ENCODE measurements around the gene CHRND.
A peak's percentile ranks its signal among the peaks of the same experiment; 100 is the strongest.

CHRND gene

DNA sequence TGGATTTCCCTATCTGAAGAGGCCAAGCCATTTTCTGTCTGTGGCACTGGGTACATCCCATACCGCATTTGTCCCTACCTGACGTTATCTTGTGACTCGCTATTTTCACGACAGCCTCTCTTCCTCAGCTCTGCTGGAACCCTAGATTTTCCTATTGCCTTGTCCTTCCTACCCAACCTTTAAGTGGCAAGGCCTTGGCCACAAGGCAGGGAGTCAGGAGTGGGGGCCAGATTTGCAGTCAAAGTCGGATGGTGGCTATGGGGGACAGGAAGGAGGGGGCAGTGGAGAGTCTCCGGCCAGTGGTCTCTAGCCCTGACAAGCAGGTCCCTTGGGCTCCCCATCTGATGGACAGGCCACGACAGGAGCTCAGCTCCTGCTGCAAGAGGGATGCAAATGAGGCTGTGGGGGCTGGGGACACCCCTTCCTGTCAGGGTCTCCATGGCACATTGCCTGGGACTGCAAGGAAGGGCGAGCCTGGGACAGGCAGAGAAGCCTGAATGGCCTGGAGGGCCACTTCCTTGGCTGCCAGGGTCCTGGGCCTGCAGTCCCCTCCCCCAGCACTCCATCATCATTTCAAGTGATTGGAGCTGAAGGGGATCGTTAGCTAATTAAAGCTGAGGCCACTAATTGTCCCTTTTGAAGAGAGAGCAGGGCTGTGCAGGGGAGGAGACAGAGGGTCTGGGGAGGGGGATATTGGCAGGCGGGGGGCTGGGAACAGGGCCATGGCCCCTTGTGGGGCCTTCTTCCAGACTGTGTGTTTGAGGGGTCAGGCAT, 32.1 kb upstream of the CHRND start (continued):
- TF ChIP-seq, protein P1, sequence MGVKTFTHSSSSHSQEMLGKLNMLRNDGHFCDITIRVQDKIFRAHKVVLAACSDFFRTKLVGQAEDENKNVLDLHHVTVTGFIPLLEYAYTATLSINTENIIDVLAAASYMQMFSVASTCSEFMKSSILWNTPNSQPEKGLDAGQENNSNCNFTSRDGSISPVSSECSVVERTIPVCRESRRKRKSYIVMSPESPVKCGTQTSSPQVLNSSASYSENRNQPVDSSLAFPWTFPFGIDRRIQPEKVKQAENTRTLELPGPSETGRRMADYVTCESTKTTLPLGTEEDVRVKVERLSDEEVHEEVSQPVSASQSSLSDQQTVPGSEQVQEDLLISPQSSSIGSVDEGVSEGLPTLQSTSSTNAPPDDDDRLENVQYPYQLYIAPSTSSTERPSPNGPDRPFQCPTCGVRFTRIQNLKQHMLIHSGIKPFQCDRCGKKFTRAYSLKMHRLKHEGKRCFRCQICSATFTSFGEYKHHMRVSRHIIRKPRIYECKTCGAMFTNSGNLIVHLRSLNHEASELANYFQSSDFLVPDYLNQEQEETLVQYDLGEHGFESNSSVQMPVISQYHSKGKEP (tag by site-specific recombination; IDR thresholded peaks at IDR 0.05) = no peak

DNA sequence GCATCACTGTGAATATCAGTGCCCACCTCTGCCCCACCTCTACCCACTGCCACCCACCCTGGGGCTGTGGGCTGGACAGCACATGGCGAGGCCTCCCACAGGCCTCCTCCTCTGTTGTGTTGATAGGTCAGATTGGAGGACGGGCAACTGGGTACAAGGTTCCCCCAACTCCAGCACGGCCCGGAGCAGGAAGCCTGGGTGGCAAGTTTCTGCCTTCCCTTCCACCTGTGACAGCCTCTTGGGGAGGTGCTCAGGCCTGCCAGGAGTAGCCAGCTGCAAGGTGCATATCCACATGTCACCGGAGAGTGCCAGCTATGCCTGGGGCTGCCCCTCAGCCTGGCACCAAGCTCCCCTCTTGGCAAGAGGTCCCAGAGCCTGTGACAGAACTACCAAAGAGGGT, 31.4 kb upstream of the CHRND start:
- POLR2A ChIA-PET = no interaction called here

DNA sequence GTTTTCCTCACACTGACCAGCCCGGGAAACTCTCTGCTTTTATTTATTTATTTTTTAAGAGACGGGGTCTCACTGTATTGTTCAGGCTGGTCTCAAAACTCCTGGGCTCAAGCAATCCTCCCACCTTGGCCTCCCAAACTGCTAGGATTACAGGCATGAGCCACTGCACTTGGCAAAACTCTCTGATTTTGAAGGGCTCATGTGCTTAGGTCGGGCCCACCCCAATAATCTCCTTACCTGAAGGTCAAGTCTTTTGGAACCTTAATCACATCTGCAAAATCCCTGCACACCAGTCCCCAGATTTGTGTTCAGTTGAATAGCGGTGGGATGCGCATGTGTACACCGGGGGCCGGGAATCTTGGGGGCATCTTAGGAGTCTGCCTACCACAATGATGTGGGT, 30.7 kb upstream of the CHRND start:
- Histone ChIP-seq H3K9me3 (ENCODE audit: control insufficient read depth, insufficient read depth, low read depth, low read length) (no peaks in the 10 kb centered on the region), H3K4me1 (ENCODE audit: control insufficient read depth, insufficient read depth, low read length) (no peaks in the 10 kb centered on the region), H3K36me3 (ENCODE audit: control insufficient read depth in 2 of 2, insufficient read depth in 1 of 2, low read length in 2 of 2) (no peaks in the 10 kb centered on the region), H3K27ac (ENCODE audit: extremely low read depth, low read depth, low read length) (no peak overlapping the region), H3K4me3 (ENCODE audit: low read depth, low read length) (no peak overlapping the region)
- ChIA-PET POLR2A (interaction anchor here (0.6 kb wide), 1 partner anchor 52 kb away, joined by 3 read pairs; no protein-coding TSS in a partner anchor), CTCF (interaction anchor here (1.1 kb wide), 1 partner anchor 25 kb away, joined by 3 read pairs; no protein-coding TSS in a partner anchor)
- TF ChIP-seq SALL2 (tag by site-specific recombination; IDR thresholded peaks at IDR 0.05; ENCODE audit: borderline replicate concordance) (no peak), ZNF10 (tag by site-specific recombination; IDR thresholded peaks at IDR 0.05) (peak; percentile 51; the same call in 1 of the 2 replicates)

More for the DNA sequence above, 31.4 kb upstream of the CHRND start:
- Histone ChIP-seq H3K36me3 (ENCODE audit: control insufficient read depth in 2 of 2, insufficient read depth in 1 of 2, low read length in 2 of 2) (no peaks in the 10 kb centered on the region), H3K4me3 (ENCODE audit: low read depth, low read length) (no peak overlapping the region), H3K9me3 (ENCODE audit: control insufficient read depth, insufficient read depth, low read depth, low read length) (no peaks in the 10 kb centered on the region), H3K27ac (ENCODE audit: extremely low read depth, low read depth, low read length) (no peak overlapping the region), H3K4me1 (ENCODE audit: control insufficient read depth, insufficient read depth, low read length) (no peaks in the 10 kb centered on the region)
- TF ChIP-seq, protein P2, sequence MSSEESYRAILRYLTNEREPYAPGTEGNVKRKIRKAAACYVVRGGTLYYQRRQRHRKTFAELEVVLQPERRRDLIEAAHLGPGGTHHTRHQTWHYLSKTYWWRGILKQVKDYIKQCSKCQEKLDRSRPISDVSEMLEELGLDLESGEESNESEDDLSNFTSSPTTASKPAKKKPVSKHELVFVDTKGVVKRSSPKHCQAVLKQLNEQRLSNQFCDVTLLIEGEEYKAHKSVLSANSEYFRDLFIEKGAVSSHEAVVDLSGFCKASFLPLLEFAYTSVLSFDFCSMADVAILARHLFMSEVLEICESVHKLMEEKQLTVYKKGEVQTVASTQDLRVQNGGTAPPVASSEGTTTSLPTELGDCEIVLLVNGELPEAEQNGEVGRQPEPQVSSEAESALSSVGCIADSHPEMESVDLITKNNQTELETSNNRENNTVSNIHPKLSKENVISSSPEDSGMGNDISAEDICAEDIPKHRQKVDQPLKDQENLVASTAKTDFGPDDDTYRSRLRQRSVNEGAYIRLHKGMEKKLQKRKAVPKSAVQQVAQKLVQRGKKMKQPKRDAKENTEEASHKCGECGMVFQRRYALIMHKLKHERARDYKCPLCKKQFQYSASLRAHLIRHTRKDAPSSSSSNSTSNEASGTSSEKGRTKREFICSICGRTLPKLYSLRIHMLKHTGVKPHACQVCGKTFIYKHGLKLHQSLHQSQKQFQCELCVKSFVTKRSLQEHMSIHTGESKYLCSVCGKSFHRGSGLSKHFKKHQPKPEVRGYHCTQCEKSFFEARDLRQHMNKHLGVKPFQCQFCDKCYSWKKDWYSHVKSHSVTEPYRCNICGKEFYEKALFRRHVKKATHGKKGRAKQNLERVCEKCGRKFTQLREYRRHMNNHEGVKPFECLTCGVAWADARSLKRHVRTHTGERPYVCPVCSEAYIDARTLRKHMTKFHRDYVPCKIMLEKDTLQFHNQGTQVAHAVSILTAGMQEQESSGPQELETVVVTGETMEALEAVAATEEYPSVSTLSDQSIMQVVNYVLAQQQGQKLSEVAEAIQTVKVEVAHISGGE (tag by site-specific recombination; conservative IDR thresholded peaks at IDR 0.05; ENCODE audit: low read depth) = no peak
- no peak for TF ChIP-seq IKZF3 (tag by site-specific recombination; IDR thresholded peaks at IDR 0.05)
- no peak for TF ChIP-seq ZNF791 (tag by site-specific recombination; IDR thresholded peaks at IDR 0.05)
- TF ChIP-seq ZNF555 (tag by site-specific recombination; conservative IDR thresholded peaks at IDR 0.05) = no peak
- no peak for TF ChIP-seq ZNF133 (tag by site-specific recombination; IDR thresholded peaks at IDR 0.05)
- peak; percentile 65; the same call in 1 of the 2 replicates for TF ChIP-seq EGR2 (tag by site-specific recombination; IDR thresholded peaks at IDR 0.05; ENCODE audit: low read depth)
- TF ChIP-seq ZFHX2 (tag by site-specific recombination; conservative IDR thresholded peaks at IDR 0.05) = peak; percentile 42; the same call in 1 of the 2 replicates
- TF ChIP-seq, protein P3, sequence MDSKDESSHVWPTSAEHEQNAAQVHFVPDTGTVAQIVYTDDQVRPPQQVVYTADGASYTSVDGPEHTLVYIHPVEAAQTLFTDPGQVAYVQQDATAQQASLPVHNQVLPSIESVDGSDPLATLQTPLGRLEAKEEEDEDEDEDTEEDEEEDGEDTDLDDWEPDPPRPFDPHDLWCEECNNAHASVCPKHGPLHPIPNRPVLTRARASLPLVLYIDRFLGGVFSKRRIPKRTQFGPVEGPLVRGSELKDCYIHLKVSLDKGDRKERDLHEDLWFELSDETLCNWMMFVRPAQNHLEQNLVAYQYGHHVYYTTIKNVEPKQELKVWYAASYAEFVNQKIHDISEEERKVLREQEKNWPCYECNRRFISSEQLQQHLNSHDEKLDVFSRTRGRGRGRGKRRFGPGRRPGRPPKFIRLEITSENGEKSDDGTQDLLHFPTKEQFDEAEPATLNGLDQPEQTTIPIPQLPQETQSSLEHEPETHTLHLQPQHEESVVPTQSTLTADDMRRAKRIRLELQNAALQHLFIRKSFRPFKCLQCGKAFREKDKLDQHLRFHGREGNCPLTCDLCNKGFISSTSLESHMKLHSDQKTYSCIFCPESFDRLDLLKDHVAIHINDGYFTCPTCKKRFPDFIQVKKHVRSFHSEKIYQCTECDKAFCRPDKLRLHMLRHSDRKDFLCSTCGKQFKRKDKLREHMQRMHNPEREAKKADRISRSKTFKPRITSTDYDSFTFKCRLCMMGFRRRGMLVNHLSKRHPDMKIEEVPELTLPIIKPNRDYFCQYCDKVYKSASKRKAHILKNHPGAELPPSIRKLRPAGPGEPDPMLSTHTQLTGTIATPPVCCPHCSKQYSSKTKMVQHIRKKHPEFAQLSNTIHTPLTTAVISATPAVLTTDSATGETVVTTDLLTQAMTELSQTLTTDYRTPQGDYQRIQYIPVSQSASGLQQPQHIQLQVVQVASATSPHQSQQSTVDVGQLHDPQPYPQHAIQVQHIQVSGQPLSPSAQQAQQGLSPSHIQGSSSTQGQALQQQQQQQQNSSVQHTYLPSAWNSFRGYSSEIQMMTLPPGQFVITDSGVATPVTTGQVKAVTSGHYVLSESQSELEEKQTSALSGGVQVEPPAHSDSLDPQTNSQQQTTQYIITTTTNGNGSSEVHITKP (tag by site-specific recombination; IDR thresholded peaks at IDR 0.05) = no peak
- CTCF ChIA-PET = interaction anchor here (1.1 kb wide), 1 partner anchor 26 kb away, joined by 3 read pairs; no protein-coding TSS in a partner anchor
